K562 (cell line): ENCODE measurements around the gene TMEFF2. TPM values are rescaled to one million over a fixed set of nuclear protein-coding genes. Genes with fewer than 3 reads are reported as not detected.

Experiments
- CBFA2T3 ChIP-seq: fragments of 450-650 bp; IDR thresholded peaks from 2 replicates; pipeline ENCODE4 v1.6.1; 2017
- CBX2 ChIP-seq: fragments of 200-600 bp; sonication (generic); IDR thresholded peaks from one replicate; pipeline ENCODE4 v1.6.1; 2012; ENCODE audit warnings: mild to moderate bottlenecking, low read length, inconsistent platforms; ENCODE audit not compliant: insufficient read depth, poor library complexity, severe bottlenecking
- CTCFL ChIP-seq: IDR thresholded peaks from 2 replicates; pipeline ENCODE4 v1.6.1; 2011; ENCODE audit warnings: borderline replicate concordance, low read depth, mild to moderate bottlenecking, moderate library complexity, low read length; ENCODE audit not compliant: insufficient read depth, poor library complexity, severe bottlenecking
- FOXK2 ChIP-seq, 2 experiments: fragments of 450-650 bp; IDR thresholded peaks in 1 of 2; conservative IDR thresholded peaks in 1 of 2; 2 replicates each; pipeline ENCODE4 v1.6.1; 2016; ENCODE audit warnings: low read depth in 2 of 2, mild to moderate bottlenecking in 1 of 2
- GTF2A2 ChIP-seq: IDR thresholded peaks from 2 replicates; pipeline ENCODE4 v1.6.1; 2016; ENCODE audit warnings: mild to moderate bottlenecking, missing genetic modification characterization, missing compliant biosample characterization
- GTF2E2 ChIP-seq: fragments of 200-800 bp; sonication (Bioruptor generic); IDR thresholded peaks from 2 replicates; pipeline ENCODE4 v1.6.1; 2016; ENCODE audit warnings: missing genetic modification characterization, missing compliant biosample characterization
- HMGN3 ChIP-seq: IDR thresholded peaks from 2 replicates; pipeline ENCODE4 v1.6.1; 2011; ENCODE audit warnings: borderline replicate concordance, low read depth, mild to moderate bottlenecking, mixed read lengths, low read length; ENCODE audit not compliant: insufficient read length; ENCODE audit errors: extremely low read depth
- MIER1 ChIP-seq: fragments of 450-650 bp; IDR thresholded peaks from 2 replicates; pipeline ENCODE4 v1.6.1; 2016; ENCODE audit warnings: antibody characterized with exemption, mild to moderate bottlenecking, low read depth
- NR2C1 ChIP-seq, 2 experiments: fragments of 450-650 bp; IDR thresholded peaks; 2 replicates each; pipeline ENCODE4 v1.6.1; 2017; ENCODE audit warnings: mild to moderate bottlenecking in 2 of 2, antibody characterized with exemption in 1 of 2, inconsistent platforms in 1 of 2, missing compliant biosample characterization in 1 of 2, missing genetic modification characterization in 1 of 2
- NR2C2 ChIP-seq, 2 experiments: fragments of 200-800 bp in 1 of 2; sonication (Bioruptor generic) in 1 of 2; sonication (generic) in 1 of 2; formaldehyde crosslinking in 1 of 2; IDR thresholded peaks; 2 replicates each; pipeline versions ENCODE4 v1.6.1 to v1.8.0; 2016 to 2022; ENCODE audit warnings: mild to moderate bottlenecking in 1 of 2, missing compliant biosample characterization in 1 of 2, missing genetic modification characterization in 1 of 2, missing genetic modification reagents in 1 of 2
- PTTG1 ChIP-seq: fragments of 450-650 bp; IDR thresholded peaks from 2 replicates; pipeline ENCODE4 v1.6.1; 2016; ENCODE audit warnings: low read depth, mild to moderate bottlenecking, missing genetic modification characterization, missing compliant biosample characterization
- RUNX1 ChIP-seq: sonication (generic); IDR thresholded peaks from 2 replicates; pipeline ENCODE4 v1.6.1; 2016; ENCODE audit warnings: antibody characterized with exemption, low read depth
- ZNF165 ChIP-seq: fragments of 250-450 bp; sonication (Bioruptor Pico); IDR thresholded peaks from 2 replicates; pipeline ENCODE4 v1.4.0; 2020; ENCODE audit warnings: borderline replicate concordance
- ZNF24 ChIP-seq: fragments of 450-650 bp; IDR thresholded peaks from 2 replicates; pipeline ENCODE4 v1.6.1; 2016
- ZNF347 ChIP-seq: fragments of 450-650 bp; formaldehyde crosslinking; IDR thresholded peaks from 2 replicates; pipeline ENCODE4 v1.4.0; 2020; ENCODE audit warnings: low read depth, mild to moderate bottlenecking, moderate library complexity
- polyA plus RNA-seq, 8 experiments: library from polyadenylated mRNA; depleted of rRNA in 4 of 8; stranded (reverse) in 5 of 8; unstranded in 3 of 8; fragments of >200 nt; fragmentation: Nextera tagmentation in 2 of 8; fragmentation: Illumina TruSeq in 1 of 8; extraction: Ambion mirVana in 2 of 8; extraction: Trizol in 1 of 8; gene quantifications; 2 replicates each; pipeline versions ENCODE4 v1.2.1 to v1.2.3, GENCODE V29; 2011 to 2014; ENCODE audit warnings: inconsistent platforms in 1 of 8, missing spikeins in 1 of 8
- total RNA-seq, 7 experiments: library from RNA; depleted of rRNA in 6 of 7; stranded (reverse); fragments of >200 nt in 6 of 7; fragmentation: Illumina TruSeq in 2 of 7; extraction: Trizol in 2 of 7; gene quantifications; 2 replicates each; pipeline versions ENCODE4 v1.2.1 to v1.2.3, GENCODE V29; 2011 to 2021; ENCODE audit warnings: low replicate concordance in 1 of 7
- TF ChIP-seq, protein P1 (sequence below): fragments of 250-450 bp; sonication (Bioruptor Pico); IDR thresholded peaks from 2 replicates; pipeline ENCODE4 v1.8.0; 2022; ENCODE audit warnings: moderate library complexity, mild to moderate bottlenecking, inconsistent platforms
- TF ChIP-seq, protein P2 (sequence below): sonication (generic); formaldehyde crosslinking; IDR thresholded peaks from 2 replicates; pipeline ENCODE4 v1.8.1; 2023; ENCODE audit warnings: missing genetic modification reagents, mild to moderate bottlenecking, borderline replicate concordance

TMEFF2 gene
- total and polyA plus RNA-seq, 9 of the 15 experiments (the other 6 are each of a cell fraction or from before 2014, with no cell fraction given): 1.4 TPM; not detected in 8

- no peak for TF ChIP-seq HMGN3
- no peak for TF ChIP-seq CBX2
- TF ChIP-seq ZNF165: no peak
- TF ChIP-seq CBFA2T3: 0 out of 2 replicates have a peak, but pooled peaks have one; percentile 44
- TF ChIP-seq GTF2A2 (tag): no peak
- TF ChIP-seq FOXK2 (conservative IDR thresholded peaks at IDR 0.05 in 1 of 2, IDR thresholded peaks at IDR 0.05 in 1 of 2; ENCODE audit: low read depth in 2 of 2): no peak
- TF ChIP-seq CTCFL: no peak
- no peak for TF ChIP-seq MIER1
- 0 out of 2 replicates have a peak, but pooled peaks have one; percentile 12 for TF ChIP-seq NR2C1 (IDR thresholded peaks at IDR 0.05)
- TF ChIP-seq NR2C1 (tag; IDR thresholded peaks at IDR 0.05): 0 out of 2 replicates have a peak, but pooled peaks have one; percentile 53
- no peak for TF ChIP-seq GTF2E2 (tag)
- no peak for TF ChIP-seq RUNX1
- no peak for TF ChIP-seq ZNF24
- TF ChIP-seq, protein P1, sequence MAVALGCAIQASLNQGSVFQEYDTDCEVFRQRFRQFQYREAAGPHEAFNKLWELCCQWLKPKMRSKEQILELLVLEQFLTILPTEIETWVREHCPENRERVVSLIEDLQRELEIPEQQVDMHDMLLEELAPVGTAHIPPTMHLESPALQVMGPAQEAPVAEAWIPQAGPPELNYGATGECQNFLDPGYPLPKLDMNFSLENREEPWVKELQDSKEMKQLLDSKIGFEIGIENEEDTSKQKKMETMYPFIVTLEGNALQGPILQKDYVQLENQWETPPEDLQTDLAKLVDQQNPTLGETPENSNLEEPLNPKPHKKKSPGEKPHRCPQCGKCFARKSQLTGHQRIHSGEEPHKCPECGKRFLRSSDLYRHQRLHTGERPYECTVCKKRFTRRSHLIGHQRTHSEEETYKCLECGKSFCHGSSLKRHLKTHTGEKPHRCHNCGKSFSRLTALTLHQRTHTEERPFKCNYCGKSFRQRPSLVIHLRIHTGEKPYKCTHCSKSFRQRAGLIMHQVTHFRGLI (CRISPR knock-in tag): no peak
- TF ChIP-seq NR2C2 (CRISPR knock-in tag; IDR thresholded peaks at IDR 0.05): no peak
- peak; percentile 69 for TF ChIP-seq NR2C2 (tag; IDR thresholded peaks at IDR 0.05)
- TF ChIP-seq, protein P2, sequence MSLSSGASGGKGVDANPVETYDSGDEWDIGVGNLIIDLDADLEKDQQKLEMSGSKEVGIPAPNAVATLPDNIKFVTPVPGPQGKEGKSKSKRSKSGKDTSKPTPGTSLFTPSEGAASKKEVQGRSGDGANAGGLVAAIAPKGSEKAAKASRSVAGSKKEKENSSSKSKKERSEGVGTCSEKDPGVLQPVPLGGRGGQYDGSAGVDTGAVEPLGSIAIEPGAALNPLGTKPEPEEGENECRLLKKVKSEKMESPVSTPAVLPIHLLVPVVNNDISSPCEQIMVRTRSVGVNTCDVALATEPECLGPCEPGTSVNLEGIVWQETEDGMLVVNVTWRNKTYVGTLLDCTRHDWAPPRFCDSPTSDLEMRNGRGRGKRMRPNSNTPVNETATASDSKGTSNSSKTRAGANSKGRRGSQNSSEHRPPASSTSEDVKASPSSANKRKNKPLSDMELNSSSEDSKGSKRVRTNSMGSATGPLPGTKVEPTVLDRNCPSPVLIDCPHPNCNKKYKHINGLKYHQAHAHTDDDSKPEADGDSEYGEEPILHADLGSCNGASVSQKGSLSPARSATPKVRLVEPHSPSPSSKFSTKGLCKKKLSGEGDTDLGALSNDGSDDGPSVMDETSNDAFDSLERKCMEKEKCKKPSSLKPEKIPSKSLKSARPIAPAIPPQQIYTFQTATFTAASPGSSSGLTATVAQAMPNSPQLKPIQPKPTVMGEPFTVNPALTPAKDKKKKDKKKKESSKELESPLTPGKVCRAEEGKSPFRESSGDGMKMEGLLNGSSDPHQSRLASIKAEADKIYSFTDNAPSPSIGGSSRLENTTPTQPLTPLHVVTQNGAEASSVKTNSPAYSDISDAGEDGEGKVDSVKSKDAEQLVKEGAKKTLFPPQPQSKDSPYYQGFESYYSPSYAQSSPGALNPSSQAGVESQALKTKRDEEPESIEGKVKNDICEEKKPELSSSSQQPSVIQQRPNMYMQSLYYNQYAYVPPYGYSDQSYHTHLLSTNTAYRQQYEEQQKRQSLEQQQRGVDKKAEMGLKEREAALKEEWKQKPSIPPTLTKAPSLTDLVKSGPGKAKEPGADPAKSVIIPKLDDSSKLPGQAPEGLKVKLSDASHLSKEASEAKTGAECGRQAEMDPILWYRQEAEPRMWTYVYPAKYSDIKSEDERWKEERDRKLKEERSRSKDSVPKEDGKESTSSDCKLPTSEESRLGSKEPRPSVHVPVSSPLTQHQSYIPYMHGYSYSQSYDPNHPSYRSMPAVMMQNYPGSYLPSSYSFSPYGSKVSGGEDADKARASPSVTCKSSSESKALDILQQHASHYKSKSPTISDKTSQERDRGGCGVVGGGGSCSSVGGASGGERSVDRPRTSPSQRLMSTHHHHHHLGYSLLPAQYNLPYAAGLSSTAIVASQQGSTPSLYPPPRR: no peak
- no peak for TF ChIP-seq ZNF347 (CRISPR knock-in tag)
- no peak for TF ChIP-seq PTTG1 (tag)
These were observed 54.4 kb downstream of the TMEFF2 start (continued) for GRCh38 chr2:192140236-192140839.
